Measurements from ENCODE around the gene DCAF16.
"Not testable (repeated sequence)": the region's sequence is repeated elsewhere in the genome, so short reads cannot be mapped to it uniquely, and the experiment has no call there.

The DCAF16 gene

DNA sequence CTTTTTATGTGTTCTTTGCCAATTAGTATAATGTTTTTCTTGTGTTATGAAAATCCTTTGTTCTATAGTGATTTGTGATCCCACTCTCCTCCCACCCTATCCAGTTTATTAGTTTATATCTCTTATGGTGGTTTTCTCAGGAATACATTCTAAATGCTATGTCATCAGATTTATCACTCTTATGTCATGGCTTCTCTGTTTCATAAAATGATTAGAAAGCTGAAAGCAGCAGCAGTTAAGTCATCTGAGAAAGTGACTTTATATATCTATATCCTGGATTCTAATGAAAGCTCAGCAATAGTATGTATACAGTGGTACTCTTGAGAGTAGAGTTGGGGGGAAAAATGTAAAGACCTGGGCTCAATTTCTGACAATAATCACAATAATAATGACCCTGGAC lies 41.4 kb upstream of the DCAF16 start:
- no peaks in the 10 kb centered on the region for H4K20me1 ChIP-seq (ENCODE audit: insufficient read depth, low read length, poor library complexity, severe bottlenecking)
- H3F3A ChIP-seq (ENCODE audit: low read depth), result no peaks in the 10 kb centered on the region
- H3K9ac ChIP-seq (ENCODE audit: low read depth, low read length, poor library complexity, severe bottlenecking), result no peak overlapping the region
- H3K27me3 ChIP-seq (ENCODE audit: insufficient read depth, low read length, poor library complexity, severe bottlenecking), result no peaks in the 10 kb centered on the region
- no peak overlapping the region for H3K4me2 ChIP-seq (ENCODE audit: low read depth, low read length, poor library complexity, severe bottlenecking)
- no peak overlapping the region for H2AFZ ChIP-seq (ENCODE audit: low read length)
- H3K79me2 ChIP-seq (ENCODE audit: insufficient read depth, low read length), result no peaks in the 10 kb centered on the region
- no peak for TF ChIP-seq EZH2phosphoT487 (IDR thresholded peaks at IDR 0.05; ENCODE audit: borderline replicate concordance)
- TF ChIP-seq, protein P1, sequence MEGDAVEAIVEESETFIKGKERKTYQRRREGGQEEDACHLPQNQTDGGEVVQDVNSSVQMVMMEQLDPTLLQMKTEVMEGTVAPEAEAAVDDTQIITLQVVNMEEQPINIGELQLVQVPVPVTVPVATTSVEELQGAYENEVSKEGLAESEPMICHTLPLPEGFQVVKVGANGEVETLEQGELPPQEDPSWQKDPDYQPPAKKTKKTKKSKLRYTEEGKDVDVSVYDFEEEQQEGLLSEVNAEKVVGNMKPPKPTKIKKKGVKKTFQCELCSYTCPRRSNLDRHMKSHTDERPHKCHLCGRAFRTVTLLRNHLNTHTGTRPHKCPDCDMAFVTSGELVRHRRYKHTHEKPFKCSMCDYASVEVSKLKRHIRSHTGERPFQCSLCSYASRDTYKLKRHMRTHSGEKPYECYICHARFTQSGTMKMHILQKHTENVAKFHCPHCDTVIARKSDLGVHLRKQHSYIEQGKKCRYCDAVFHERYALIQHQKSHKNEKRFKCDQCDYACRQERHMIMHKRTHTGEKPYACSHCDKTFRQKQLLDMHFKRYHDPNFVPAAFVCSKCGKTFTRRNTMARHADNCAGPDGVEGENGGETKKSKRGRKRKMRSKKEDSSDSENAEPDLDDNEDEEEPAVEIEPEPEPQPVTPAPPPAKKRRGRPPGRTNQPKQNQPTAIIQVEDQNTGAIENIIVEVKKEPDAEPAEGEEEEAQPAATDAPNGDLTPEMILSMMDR (conservative IDR thresholded peaks at IDR 0.05; ENCODE audit: low read length), result no peak
- no peaks in the 10 kb centered on the region for H3K4me1 ChIP-seq (ENCODE audit: insufficient read depth, low read length, poor library complexity, severe bottlenecking)
- H3K9me2 ChIP-seq (replicated peaks; ENCODE audit: low read depth, low read length), result no peaks in the 10 kb centered on the region
- no peaks in the 10 kb centered on the region for H3K9me3 ChIP-seq (ENCODE audit: insufficient read depth, low read depth, low read length)
- no peak overlapping the region for H3K4me3 ChIP-seq (ENCODE audit: low read length, poor library complexity, severe bottlenecking)
- 0 out of 2 replicates have a peak, but pooled peaks cover under 1% of the 10 kb centered on the region for H3K36me3 ChIP-seq (ENCODE audit: insufficient read depth, low read length)

DNA sequence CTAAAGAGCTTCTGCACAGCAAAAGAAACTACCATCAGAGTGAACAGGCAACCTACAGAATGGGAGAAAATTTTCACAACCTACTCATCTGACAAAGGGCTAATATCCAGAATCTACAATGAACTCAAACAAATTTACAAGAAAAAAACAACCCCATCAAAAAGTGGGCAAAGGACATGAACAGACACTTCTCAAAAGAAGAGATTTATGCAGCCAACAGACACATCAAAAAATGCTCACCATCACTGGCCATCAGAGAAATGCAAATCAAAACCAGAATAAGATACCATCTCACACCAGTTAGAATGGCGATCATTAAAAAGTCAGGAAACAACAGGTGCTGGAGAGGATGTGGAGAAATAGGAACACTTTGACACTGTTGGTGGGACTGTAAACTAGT lies 39.7 kb upstream of the DCAF16 start:
- not testable (repeated sequence) for H3K9me2 ChIP-seq (replicated peaks; ENCODE audit: low read depth, low read length); H3K4me1 ChIP-seq (ENCODE audit: insufficient read depth, low read length, poor library complexity, severe bottlenecking); H3K9ac ChIP-seq (ENCODE audit: low read depth, low read length, poor library complexity, severe bottlenecking); H3K4me2 ChIP-seq (ENCODE audit: low read depth, low read length, poor library complexity, severe bottlenecking); H3K9me3 ChIP-seq (ENCODE audit: insufficient read depth, low read depth, low read length); H3F3A ChIP-seq (ENCODE audit: low read depth); H3K79me2 ChIP-seq (ENCODE audit: insufficient read depth, low read length); H3K4me3 ChIP-seq (ENCODE audit: low read length, poor library complexity, severe bottlenecking); H4K20me1 ChIP-seq (ENCODE audit: insufficient read depth, low read length, poor library complexity, severe bottlenecking); H2AFZ ChIP-seq (ENCODE audit: low read length); H3K27me3 ChIP-seq (ENCODE audit: insufficient read depth, low read length, poor library complexity, severe bottlenecking)
- peaks cover 17% of the 10 kb centered on the region; the same call in 1 of the 2 replicates for H3K36me3 ChIP-seq (ENCODE audit: insufficient read depth, low read length)

DNA sequence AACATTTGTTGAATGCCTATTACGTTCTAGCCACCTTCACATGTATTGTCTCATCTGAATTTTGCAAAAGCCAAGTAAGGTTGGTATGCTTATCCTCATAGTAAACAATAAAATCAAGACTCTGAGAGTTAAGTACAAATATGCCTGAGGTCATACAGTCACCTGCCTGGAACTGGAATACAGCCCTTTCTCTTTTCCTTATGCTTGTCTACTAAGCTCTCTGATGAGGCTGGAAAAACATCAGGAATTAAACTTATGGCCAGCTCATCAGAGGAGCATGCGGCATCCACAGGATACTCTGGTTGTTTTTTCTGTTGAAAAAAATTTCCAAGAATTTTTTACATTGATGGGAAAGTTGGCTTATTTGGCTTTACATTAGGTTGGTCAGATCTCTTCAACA lies 35.7 kb upstream of the DCAF16 start:
- Histone ChIP-seq H3K9ac (ENCODE audit: low read depth, low read length, poor library complexity, severe bottlenecking) (no peak overlapping the region), H3K79me2 (ENCODE audit: insufficient read depth, low read length) (no peaks in the 10 kb centered on the region), H3K9me3 (ENCODE audit: insufficient read depth, low read depth, low read length) (no peaks in the 10 kb centered on the region), H4K20me1 (ENCODE audit: insufficient read depth, low read length, poor library complexity, severe bottlenecking) (no peaks in the 10 kb centered on the region), H3K4me1 (ENCODE audit: insufficient read depth, low read length, poor library complexity, severe bottlenecking) (no peaks in the 10 kb centered on the region), H3K27me3 (ENCODE audit: insufficient read depth, low read length, poor library complexity, severe bottlenecking) (no peaks in the 10 kb centered on the region), H2AFZ (ENCODE audit: low read length) (no peak overlapping the region), H3K4me2 (ENCODE audit: low read depth, low read length, poor library complexity, severe bottlenecking) (no peak overlapping the region), H3K36me3 (ENCODE audit: insufficient read depth, low read length) (peaks cover 57% of the 10 kb centered on the region), H3F3A (ENCODE audit: low read depth) (no peaks in the 10 kb centered on the region), H3K9me2 (replicated peaks; ENCODE audit: low read depth, low read length) (no peaks in the 10 kb centered on the region), H3K4me3 (ENCODE audit: low read length, poor library complexity, severe bottlenecking) (no peak overlapping the region)
- no peak for TF ChIP-seq EZH2phosphoT487 (IDR thresholded peaks at IDR 0.05; ENCODE audit: borderline replicate concordance)
- TF ChIP-seq, protein P1 (conservative IDR thresholded peaks at IDR 0.05; ENCODE audit: low read length), result no peak

DNA sequence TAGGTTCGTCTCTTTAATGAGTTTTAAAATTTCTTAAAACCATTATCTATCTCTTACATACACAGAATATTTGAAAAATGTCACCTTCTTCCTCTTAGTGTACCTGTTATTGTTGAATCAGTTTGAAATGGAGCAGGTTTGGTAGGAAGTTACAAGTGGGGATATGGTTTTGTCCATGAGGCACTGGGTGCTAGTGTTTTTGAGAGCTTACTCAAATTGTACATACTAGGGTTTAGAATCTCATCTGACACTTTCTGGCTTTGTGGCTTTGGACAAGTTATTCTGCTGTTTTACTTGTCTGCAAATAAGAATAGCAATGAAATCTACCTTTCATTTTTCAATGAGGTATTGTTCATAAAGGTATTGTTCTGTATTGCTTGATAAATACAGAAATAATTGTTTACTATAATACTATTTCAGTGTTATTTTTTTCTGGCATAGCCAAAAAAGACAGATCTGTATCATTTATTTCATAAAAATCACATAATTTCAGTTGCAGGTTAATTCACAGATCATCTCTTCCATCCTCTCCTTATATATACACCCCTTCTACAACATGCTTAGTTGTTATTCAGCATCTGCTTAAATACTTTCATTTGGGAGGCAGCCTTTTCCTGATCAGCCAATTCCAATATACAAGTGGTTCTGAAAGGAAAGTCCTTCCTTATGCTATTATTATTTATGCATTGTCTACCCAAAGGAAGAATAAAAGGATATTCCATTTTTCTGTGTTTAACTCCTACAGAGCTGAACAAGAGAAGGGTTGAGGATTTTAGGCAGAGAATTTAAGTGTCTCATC lies 13.5 kb upstream of the DCAF16 start:
- Histone ChIP-seq H3K4me3 (ENCODE audit: low read length, poor library complexity, severe bottlenecking) (no peak overlapping the region), H3K36me3 (ENCODE audit: insufficient read depth, low read length) (peaks cover 63% of the 10 kb centered on the region), H3K4me2 (ENCODE audit: low read depth, low read length, poor library complexity, severe bottlenecking) (peak overlapping the region; percentile 19), H3K9me2 (replicated peaks; ENCODE audit: low read depth, low read length) (no peaks in the 10 kb centered on the region), H4K20me1 (ENCODE audit: insufficient read depth, low read length, poor library complexity, severe bottlenecking) (peaks cover 18% of the 10 kb centered on the region), H3K4me1 (ENCODE audit: insufficient read depth, low read length, poor library complexity, severe bottlenecking) (no peaks in the 10 kb centered on the region), H3K27me3 (ENCODE audit: insufficient read depth, low read length, poor library complexity, severe bottlenecking) (no peaks in the 10 kb centered on the region), H3K79me2 (ENCODE audit: insufficient read depth, low read length) (peaks cover 76% of the 10 kb centered on the region), H3F3A (ENCODE audit: low read depth) (no peaks in the 10 kb centered on the region), H3K9ac (ENCODE audit: low read depth, low read length, poor library complexity, severe bottlenecking) (no peak overlapping the region), H3K9me3 (ENCODE audit: insufficient read depth, low read depth, low read length) (no peaks in the 10 kb centered on the region), H2AFZ (ENCODE audit: low read length) (no peak overlapping the region)
- no peak for TF ChIP-seq EZH2phosphoT487 (IDR thresholded peaks at IDR 0.05; ENCODE audit: borderline replicate concordance)
- TF ChIP-seq, protein P1 (conservative IDR thresholded peaks at IDR 0.05; ENCODE audit: low read length), result no peak
